Keratinocyte (primary cell): ENCODE results near the gene GNS.

Source experiments
- EZH2 ChIP-seq: IDR thresholded peaks from one replicate; pipeline ENCODE4 v1.6.1; 2012; ENCODE audit warnings: inconsistent platforms, mild to moderate bottlenecking, low read length, moderate library complexity
- TF ChIP-seq, protein P1 (sequence below), 3 experiments: IDR thresholded peaks in 1 of 3; conservative IDR thresholded peaks in 1 of 3; optimal IDR thresholded peaks in 1 of 3; 2 replicates in 2 of 3; 3 replicates in 1 of 3; pipeline versions ENCODE3 to v1.5.1; 2011; ENCODE audit warnings: low read length in 3 of 3, mild to moderate bottlenecking in 3 of 3, moderate library complexity in 2 of 3, control low read depth in 1 of 3, inconsistent platforms in 1 of 3; ENCODE audit not compliant: insufficient read depth in 2 of 3; ENCODE audit errors: extremely low read depth in 1 of 3

- TF ChIP-seq, protein P1, sequence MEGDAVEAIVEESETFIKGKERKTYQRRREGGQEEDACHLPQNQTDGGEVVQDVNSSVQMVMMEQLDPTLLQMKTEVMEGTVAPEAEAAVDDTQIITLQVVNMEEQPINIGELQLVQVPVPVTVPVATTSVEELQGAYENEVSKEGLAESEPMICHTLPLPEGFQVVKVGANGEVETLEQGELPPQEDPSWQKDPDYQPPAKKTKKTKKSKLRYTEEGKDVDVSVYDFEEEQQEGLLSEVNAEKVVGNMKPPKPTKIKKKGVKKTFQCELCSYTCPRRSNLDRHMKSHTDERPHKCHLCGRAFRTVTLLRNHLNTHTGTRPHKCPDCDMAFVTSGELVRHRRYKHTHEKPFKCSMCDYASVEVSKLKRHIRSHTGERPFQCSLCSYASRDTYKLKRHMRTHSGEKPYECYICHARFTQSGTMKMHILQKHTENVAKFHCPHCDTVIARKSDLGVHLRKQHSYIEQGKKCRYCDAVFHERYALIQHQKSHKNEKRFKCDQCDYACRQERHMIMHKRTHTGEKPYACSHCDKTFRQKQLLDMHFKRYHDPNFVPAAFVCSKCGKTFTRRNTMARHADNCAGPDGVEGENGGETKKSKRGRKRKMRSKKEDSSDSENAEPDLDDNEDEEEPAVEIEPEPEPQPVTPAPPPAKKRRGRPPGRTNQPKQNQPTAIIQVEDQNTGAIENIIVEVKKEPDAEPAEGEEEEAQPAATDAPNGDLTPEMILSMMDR (optimal IDR thresholded peaks at IDR 0.05 in 1 of 3, IDR thresholded peaks at IDR 0.05 in 1 of 3, conservative IDR thresholded peaks at IDR 0.05 in 1 of 3; ENCODE audit: extremely low read depth in 1 of 3, insufficient read depth in 2 of 3, low read length in 3 of 3), result no peak
- no peak for TF ChIP-seq EZH2
These were observed 41.4 kb upstream of the GNS start for GRCh38 chr12:64800640-64801039.
